Epithelial cell of prostate (primary cell): ENCODE measurements around the gene ATXN3L.

ENCODE experiments used
- DNase-seq: peaks from one replicate; pipeline ENCODE4 v3.0.0-alpha.2; 2011; ENCODE audit warnings: low read depth, low spot score
- H3K27ac ChIP-seq: fragments of 450-650 bp; 2 replicates; pipeline ENCODE4 v1.5.1; 2017; ENCODE audit warnings: mild to moderate bottlenecking

Gene ATXN3L

GRCh38 chrX:13319953-13320352 lies at the start of gene ATXN3L:
Gene ATXN3L, minus strand, starts transcription at chrX:13320053. Its CDS starts 119 bp downstream, at chrX:13319934.
- DNase-seq, result no peak

GRCh38 chrX:13369256-13370030 lies 49.6 kb upstream of the ATXN3L start:
- no peak for DNase-seq
- no peak overlapping the region for H3K27ac ChIP-seq

More at GRCh38 chrX:13319953-13320352, at the start of gene ATXN3L:
- no peak within 1 kb of the TSS for H3K27ac ChIP-seq

- no peak for DNase-seq
- H3K27ac ChIP-seq, result no peak overlapping the region
Observed at GRCh38 chrX:13367950-13368349, 48.1 kb upstream of the ATXN3L start.

- no peak for DNase-seq
- H3K27ac ChIP-seq, result no peak overlapping the region
Observed at GRCh38 chrX:13366698-13367097, 46.8 kb upstream of the ATXN3L start.

- no peak for DNase-seq
- no peak overlapping the region for H3K27ac ChIP-seq
Observed at GRCh38 chrX:13365161-13365560, 45.3 kb upstream of the ATXN3L start.

- DNase-seq, result no peak
- no peak overlapping the region for H3K27ac ChIP-seq
Observed at GRCh38 chrX:13364230-13364857, 44.5 kb upstream of the ATXN3L start.

GRCh38 chrX:13360146-13360545 lies 40.3 kb upstream of the ATXN3L start:
- H3K27ac ChIP-seq, result no peak overlapping the region
- no peak for DNase-seq

GRCh38 chrX:13357925-13358324 lies 38.1 kb upstream of the ATXN3L start:
- DNase-seq, result peak; percentile 16
- H3K27ac ChIP-seq, result peak overlapping the region; percentile 61

- DNase-seq, result no peak
- H3K27ac ChIP-seq, result no peak overlapping the region
Observed at GRCh38 chrX:13346646-13347045, 26.8 kb upstream of the ATXN3L start.

- no peak overlapping the region for H3K27ac ChIP-seq
- DNase-seq, result no peak
Observed at GRCh38 chrX:13345438-13345837, 25.6 kb upstream of the ATXN3L start.

- H3K27ac ChIP-seq, result no peak overlapping the region
- no peak for DNase-seq
Observed at GRCh38 chrX:13345037-13345436, 25.2 kb upstream of the ATXN3L start.

GRCh38 chrX:13341491-13342101 lies 21.7 kb upstream of the ATXN3L start:
- no peak for DNase-seq
- H3K27ac ChIP-seq, result peak overlapping the region; percentile 56

- H3K27ac ChIP-seq, result peak overlapping the region; percentile 56
- DNase-seq, result no peak
Observed at GRCh38 chrX:13340182-13340791, 20.4 kb upstream of the ATXN3L start.

- no peak overlapping the region for H3K27ac ChIP-seq
- no peak for DNase-seq
Observed at GRCh38 chrX:13339607-13340006, 19.8 kb upstream of the ATXN3L start.

GRCh38 chrX:13338996-13339515 lies 19.2 kb upstream of the ATXN3L start:
- no peak for DNase-seq
- no peak overlapping the region for H3K27ac ChIP-seq

- H3K27ac ChIP-seq, result no peak overlapping the region
- DNase-seq, result no peak
Observed at GRCh38 chrX:13334491-13334890, 14.6 kb upstream of the ATXN3L start.

GRCh38 chrX:13330446-13330845 lies 10.6 kb upstream of the ATXN3L start:
- H3K27ac ChIP-seq, result peak overlapping the region; percentile 29
- DNase-seq, result no peak

GRCh38 chrX:13327666-13328065 lies 7.8 kb upstream of the ATXN3L start:
- DNase-seq, result no peak
- H3K27ac ChIP-seq, result no peak overlapping the region

GRCh38 chrX:13323241-13323640 lies 3.4 kb upstream of the ATXN3L start:
- no peak for DNase-seq
- H3K27ac ChIP-seq, result no peak overlapping the region

- H3K27ac ChIP-seq, result no peak overlapping the region
- DNase-seq, result no peak
Observed at GRCh38 chrX:13317366-13317765, 2.5 kb downstream of the ATXN3L start.

GRCh38 chrX:13311560-13311959 lies 8.3 kb downstream of the ATXN3L start:
- DNase-seq, result no peak
- no peak overlapping the region for H3K27ac ChIP-seq
